H9 (cell line): ENCODE data around the gene RPS19. TPM values are rescaled to one million over a fixed set of nuclear protein-coding genes. Genes with fewer than 3 reads are reported as not detected.

Experiments
- DNase-seq: peaks from one replicate; pipeline ENCODE4 v3.0.0-alpha.2; 2017
- H2AFZ ChIP-seq: one replicate; pipeline ENCODE4 v1.6.1; 2013; ENCODE audit warnings: mild to moderate bottlenecking, low read length, control low read depth, moderate library complexity
- H2AK5ac ChIP-seq: 2 replicates; pipeline ENCODE4 v1.6.1; 2013; ENCODE audit warnings: low read length, control low read depth, mixed read lengths; ENCODE audit not compliant: insufficient read length
- H2BK120ac ChIP-seq: one replicate; pipeline ENCODE4 v1.6.1; 2013; ENCODE audit warnings: low read depth, mild to moderate bottlenecking, low read length, control low read depth, inconsistent platforms; ENCODE audit not compliant: poor library complexity, severe bottlenecking
- H2BK12ac ChIP-seq: 2 replicates; pipeline ENCODE4 v1.6.1; 2013; ENCODE audit warnings: low read length, control low read depth, mixed read lengths, low read depth; ENCODE audit not compliant: insufficient read length
- H2BK15ac ChIP-seq: 2 replicates; pipeline ENCODE4 v1.6.1; 2013; ENCODE audit warnings: low read depth, low read length, control low read depth
- H2BK20ac ChIP-seq: one replicate; pipeline ENCODE4 v1.6.1; 2013; ENCODE audit warnings: low read depth, mild to moderate bottlenecking, low read length, control low read depth, inconsistent platforms; ENCODE audit not compliant: poor library complexity, severe bottlenecking
- H2BK5ac ChIP-seq: 2 replicates; pipeline ENCODE4 v1.6.1; 2013; ENCODE audit warnings: low read length, control low read depth, mixed read lengths; ENCODE audit not compliant: insufficient read length
- H3K14ac ChIP-seq: 2 replicates; pipeline ENCODE4 v1.6.1; 2013; ENCODE audit warnings: low read length, control low read depth; ENCODE audit not compliant: insufficient read depth
- H3K18ac ChIP-seq: 2 replicates; pipeline ENCODE4 v1.6.1; 2013; ENCODE audit warnings: low read depth, mild to moderate bottlenecking, mixed read lengths, low read length, control low read depth; ENCODE audit not compliant: insufficient read length
- H3K23ac ChIP-seq: 2 replicates; pipeline ENCODE4 v1.6.1; 2013; ENCODE audit warnings: low read length, control low read depth, mixed read lengths, low read depth; ENCODE audit not compliant: insufficient read length
- H3K23me2 ChIP-seq: 2 replicates; pipeline ENCODE4 v1.6.1; 2013; ENCODE audit warnings: low read depth, mild to moderate bottlenecking, mixed read lengths, low read length, control low read depth; ENCODE audit not compliant: insufficient read length, poor library complexity, severe bottlenecking
- H3K27ac ChIP-seq: 2 replicates; pipeline ENCODE4 v1.5.1; 2013; ENCODE audit warnings: low read length, control low read depth, mixed read lengths, low read depth; ENCODE audit not compliant: insufficient read length
- H3K27me3 ChIP-seq: 2 replicates; pipeline ENCODE4 v1.6.1; 2013; ENCODE audit warnings: low read length, control low read depth, inconsistent platforms; ENCODE audit not compliant: insufficient read depth
- H3K4ac ChIP-seq: 2 replicates; pipeline ENCODE4 v1.6.1; 2013; ENCODE audit warnings: low read depth, mild to moderate bottlenecking, control low read depth, inconsistent platforms, low read length, moderate library complexity
- H3K4me1 ChIP-seq: 2 replicates; pipeline ENCODE4 v1.6.1; 2013; ENCODE audit warnings: low read length, control low read depth, inconsistent platforms; ENCODE audit not compliant: insufficient read depth
- H3K4me2 ChIP-seq: 2 replicates; pipeline ENCODE4 v1.6.1; 2013; ENCODE audit warnings: low read length, control low read depth, mixed read lengths; ENCODE audit not compliant: insufficient read length, insufficient read depth
- H3K56ac ChIP-seq: 2 replicates; pipeline ENCODE4 v1.6.1; 2013; ENCODE audit warnings: low read depth, mild to moderate bottlenecking, mixed read lengths, low read length, control low read depth; ENCODE audit not compliant: insufficient read length
- H3K79me1 ChIP-seq: 2 replicates; pipeline ENCODE4 v1.6.1; 2013; ENCODE audit warnings: low read depth, mild to moderate bottlenecking, moderate library complexity, low read length, control low read depth, inconsistent platforms; ENCODE audit not compliant: insufficient read depth, poor library complexity, severe bottlenecking
- H3K79me2 ChIP-seq: 2 replicates; pipeline ENCODE4 v1.6.1; 2013; ENCODE audit warnings: low read length, control low read depth, inconsistent platforms; ENCODE audit not compliant: insufficient read depth
- H3K9ac ChIP-seq: 2 replicates; pipeline ENCODE4 v1.6.1; 2013; ENCODE audit warnings: low read length, control low read depth, mixed read lengths; ENCODE audit not compliant: insufficient read length; ENCODE audit errors: extremely low read depth
- H3K9me3 ChIP-seq: one replicate; pipeline ENCODE4 v1.6.1; 2013; ENCODE audit warnings: low read depth, low read length, inconsistent platforms; ENCODE audit not compliant: control insufficient read depth
- H3T11ph ChIP-seq: one replicate; pipeline ENCODE4 v1.6.1; 2013; ENCODE audit warnings: mild to moderate bottlenecking, low read length, control low read depth, inconsistent platforms
- H4K20me1 ChIP-seq: one replicate; pipeline ENCODE4 v1.6.1; 2013; ENCODE audit not compliant: control insufficient read depth, insufficient read length, insufficient read depth
- H4K5ac ChIP-seq: 2 replicates; pipeline ENCODE4 v1.6.1; 2013; ENCODE audit warnings: low read depth, mild to moderate bottlenecking, mixed read lengths, low read length, control low read depth; ENCODE audit not compliant: insufficient read length
- H4K8ac ChIP-seq: replicated peaks from 2 replicates; pipeline ENCODE4 v1.6.1; 2013; ENCODE audit warnings: low read length, control low read depth, mixed read lengths, low read depth; ENCODE audit not compliant: insufficient read length
- H4K91ac ChIP-seq: 2 replicates; pipeline ENCODE4 v1.6.1; 2013; ENCODE audit warnings: low read depth, mild to moderate bottlenecking, moderate library complexity, mixed read lengths, low read length, control low read depth; ENCODE audit not compliant: insufficient read length
- H3K27ac Mint-ChIP-seq, 3 experiments: 2 replicates in 2 of 3; 3 replicates in 1 of 3; pipeline ENCODE4 v1.8.0; 2020 to 2021; ENCODE audit warnings: mixed read lengths in 3 of 3, mild to moderate bottlenecking in 1 of 3, moderate library complexity in 1 of 3
- H3K27me3 Mint-ChIP-seq: 2 replicates; pipeline ENCODE4 v1.8.0; 2021; ENCODE audit warnings: low read depth, mild to moderate bottlenecking, moderate library complexity, mixed read lengths
- H3K36me3 Mint-ChIP-seq, 3 experiments: 2 replicates in 2 of 3; 3 replicates in 1 of 3; pipeline ENCODE4 v1.8.0; 2020 to 2021; ENCODE audit warnings: low read depth in 3 of 3, mixed read lengths in 3 of 3; ENCODE audit not compliant: insufficient read depth in 1 of 3
- H3K4me1 Mint-ChIP-seq, 2 experiments: 2 replicates each; pipeline ENCODE4 v1.8.0; 2020; ENCODE audit warnings: mixed read lengths in 2 of 2
- H3K4me3 Mint-ChIP-seq, 2 experiments: 2 replicates in 1 of 2; 3 replicates in 1 of 2; pipeline ENCODE4 v1.8.0; 2020 to 2021; ENCODE audit warnings: mild to moderate bottlenecking in 2 of 2, mixed read lengths in 2 of 2, moderate library complexity in 1 of 2
- H3K9me3 Mint-ChIP-seq, 2 experiments: 2 replicates in 1 of 2; 3 replicates in 1 of 2; pipeline ENCODE4 v1.8.0; 2020; ENCODE audit warnings: mild to moderate bottlenecking in 2 of 2, mixed read lengths in 2 of 2, moderate library complexity in 1 of 2
- WGBS: extraction: QIAGEN DNeasy Blood & Tissue Kit; methylation state at CpG from one replicate; pipeline ENCODE4 v1.1.7; 2013; ENCODE audit warnings: missing lambda C conversion rate, low lambda C conversion rate, mixed read lengths; ENCODE audit not compliant: insufficient read length; ENCODE audit errors: extremely low coverage; 5-methylcytosine and 5-hydroxymethylcytosine counted together
- total RNA-seq: library from RNA; stranded (reverse); gene quantifications from 2 replicates; pipeline ENCODE4 v1.2.1, GENCODE V29; 2021
- TF ChIP-seq, protein P1 (sequence below): fragments of 200-600 bp; sonication (generic); conservative IDR thresholded peaks from 3 replicates; pipeline ENCODE4 v1.8.0; 2021; ENCODE audit warnings: antibody characterized with exemption, mild to moderate bottlenecking

The RPS19 gene
- total RNA-seq, 1 experiment from 2014 or later = 3,024 TPM

DNA sequence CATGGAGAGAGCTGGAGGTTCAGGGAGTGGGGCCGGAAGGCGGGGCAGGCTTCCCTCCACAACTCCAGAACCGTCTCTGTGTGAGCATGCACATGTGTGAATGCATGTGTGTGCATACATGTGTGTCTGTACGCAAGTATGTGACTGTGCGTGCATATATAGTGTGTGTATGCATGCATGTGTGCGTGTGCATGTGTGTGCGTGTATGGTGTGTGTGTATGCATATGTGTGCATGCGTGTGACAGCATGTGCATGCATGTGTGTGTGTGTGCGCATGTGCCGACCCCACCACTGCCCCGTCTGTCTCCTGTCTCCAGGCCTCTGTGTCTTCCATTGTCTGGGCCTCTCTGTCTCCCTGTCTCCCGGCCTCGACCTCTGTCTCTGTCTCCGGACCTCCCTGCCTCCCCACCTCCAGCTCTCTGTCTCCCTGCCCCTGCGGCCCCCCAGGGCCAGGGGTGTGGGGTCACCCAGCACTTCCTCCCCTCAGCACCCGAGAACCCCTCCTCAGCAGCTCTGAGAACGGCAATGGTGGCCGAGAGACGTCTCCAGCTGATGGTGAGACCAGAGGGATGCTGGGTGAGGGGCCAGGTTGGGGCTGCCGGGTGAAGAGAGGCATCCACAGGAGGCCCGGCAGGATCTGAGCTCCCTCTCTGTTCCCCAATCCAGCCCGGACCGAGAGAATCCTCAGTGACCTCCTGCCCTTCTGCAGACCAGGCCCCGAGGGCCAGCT, 45.4 kb downstream of the RPS19 start:
- no peak overlapping the region for H3K4me2 ChIP-seq
- H3K23me2 ChIP-seq = no peaks in the 10 kb centered on the region
- no peak overlapping the region for H3K9ac ChIP-seq
- no peaks in the 10 kb centered on the region for H3K79me2 ChIP-seq
- no peak overlapping the region for H3K23ac ChIP-seq
- no peaks in the 10 kb centered on the region for H3K9me3 ChIP-seq
- Mint-ChIP-seq H3K36me3 (peaks cover 15 to 52% (median 43%) of the 10 kb centered on the region in 3 experiments; a peak in 6 of 7 replicates), H3K4me3 (no peak overlapping the region), H3K27ac (no peak overlapping the region), H3K9me3 (no peaks in the 10 kb centered on the region), H3K4me1 (peaks cover 0 to 14% of the 10 kb centered on the region in 2 experiments; a peak in 2 of 4 replicates), H3K27me3 (peaks cover 3% of the 10 kb centered on the region)
- no peak overlapping the region for H2BK120ac ChIP-seq
- H3K4ac ChIP-seq = no peak overlapping the region
- no peak overlapping the region for H2BK15ac ChIP-seq
- no CpG with 5 or more reads among the region's 24 CpGs for WGBS
- no peak overlapping the region for H2BK20ac ChIP-seq
- H3K4me1 ChIP-seq = no peaks in the 10 kb centered on the region
- no peaks in the 10 kb centered on the region for H4K20me1 ChIP-seq
- H2AFZ ChIP-seq = no peak overlapping the region
- no peak overlapping the region for H3T11ph ChIP-seq
- H3K56ac ChIP-seq = no peak overlapping the region
- TF ChIP-seq, protein P1, sequence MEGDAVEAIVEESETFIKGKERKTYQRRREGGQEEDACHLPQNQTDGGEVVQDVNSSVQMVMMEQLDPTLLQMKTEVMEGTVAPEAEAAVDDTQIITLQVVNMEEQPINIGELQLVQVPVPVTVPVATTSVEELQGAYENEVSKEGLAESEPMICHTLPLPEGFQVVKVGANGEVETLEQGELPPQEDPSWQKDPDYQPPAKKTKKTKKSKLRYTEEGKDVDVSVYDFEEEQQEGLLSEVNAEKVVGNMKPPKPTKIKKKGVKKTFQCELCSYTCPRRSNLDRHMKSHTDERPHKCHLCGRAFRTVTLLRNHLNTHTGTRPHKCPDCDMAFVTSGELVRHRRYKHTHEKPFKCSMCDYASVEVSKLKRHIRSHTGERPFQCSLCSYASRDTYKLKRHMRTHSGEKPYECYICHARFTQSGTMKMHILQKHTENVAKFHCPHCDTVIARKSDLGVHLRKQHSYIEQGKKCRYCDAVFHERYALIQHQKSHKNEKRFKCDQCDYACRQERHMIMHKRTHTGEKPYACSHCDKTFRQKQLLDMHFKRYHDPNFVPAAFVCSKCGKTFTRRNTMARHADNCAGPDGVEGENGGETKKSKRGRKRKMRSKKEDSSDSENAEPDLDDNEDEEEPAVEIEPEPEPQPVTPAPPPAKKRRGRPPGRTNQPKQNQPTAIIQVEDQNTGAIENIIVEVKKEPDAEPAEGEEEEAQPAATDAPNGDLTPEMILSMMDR = no peak
- H4K5ac ChIP-seq = no peak overlapping the region
- no peaks in the 10 kb centered on the region for H3K79me1 ChIP-seq
- H3K14ac ChIP-seq = no peak overlapping the region
- no peak for DNase-seq
- H3K27ac ChIP-seq = no peak overlapping the region
- no peak overlapping the region for H4K8ac ChIP-seq
- no peak overlapping the region for H4K91ac ChIP-seq
- H2BK5ac ChIP-seq = no peak overlapping the region
- H3K27me3 ChIP-seq = peaks cover 4% of the 10 kb centered on the region
- H2BK12ac ChIP-seq = no peak overlapping the region
- no peak overlapping the region for H3K18ac ChIP-seq
- no peak overlapping the region for H2AK5ac ChIP-seq
